GF-D8 (cell line): ENCODE results near the gene MIOS.

Source experiments
- DNase-seq: peaks from one replicate; lab custom pipeline; 2025; lab: John Stamatoyannopoulos, UW

MIOS gene

GRCh38 chr7:7566651-7567611, at the start of gene MIOS:
Gene MIOS (plus strand): TSS chr7:7566884. CDS start chr7:7572476, 5,592 bp downstream.
- DNase-seq, result peak; percentile 50

- no peak for DNase-seq
Observed at GRCh38 chr7:7517754-7518153, 48.9 kb upstream of the MIOS start.

- no peak for DNase-seq
Observed at GRCh38 chr7:7519056-7519455, 47.6 kb upstream of the MIOS start.

- DNase-seq, result no peak
Observed at GRCh38 chr7:7519528-7519927, 47.2 kb upstream of the MIOS start.

- no peak for DNase-seq
Observed at GRCh38 chr7:7521259-7521658, 45.4 kb upstream of the MIOS start.

- DNase-seq, result no peak
Observed at GRCh38 chr7:7522421-7522820, 44.3 kb upstream of the MIOS start.

GRCh38 chr7:7524121-7524520, 42.6 kb upstream of the MIOS start:
- DNase-seq, result no peak

GRCh38 chr7:7526006-7526405, 40.7 kb upstream of the MIOS start:
- no peak for DNase-seq

GRCh38 chr7:7527047-7527446, 39.6 kb upstream of the MIOS start:
- no peak for DNase-seq

GRCh38 chr7:7529328-7529727, 37.4 kb upstream of the MIOS start:
- DNase-seq, result no peak

- DNase-seq, result no peak
Observed at GRCh38 chr7:7533831-7534430, 32.8 kb upstream of the MIOS start.

- DNase-seq, result no peak
Observed at GRCh38 chr7:7535691-7536090, 31.0 kb upstream of the MIOS start, which contains the start of gene COL28A1. Gene COL28A1 (minus strand): TSS chr7:7535873. CDS start chr7:7532875, 2,998 bp downstream.

- no peak for DNase-seq
Observed at GRCh38 chr7:7536396-7537019, 30.2 kb upstream of the MIOS start.

GRCh38 chr7:7537711-7538110, 29.0 kb upstream of the MIOS start:
- no peak for DNase-seq

GRCh38 chr7:7539152-7539551, 27.5 kb upstream of the MIOS start:
- DNase-seq, result no peak

- DNase-seq, result no peak
Observed at GRCh38 chr7:7539711-7540110, 27.0 kb upstream of the MIOS start.

- DNase-seq, result no peak
Observed at GRCh38 chr7:7542251-7542835, 24.3 kb upstream of the MIOS start.

- no peak for DNase-seq
Observed at GRCh38 chr7:7548407-7548806, 18.3 kb upstream of the MIOS start.

GRCh38 chr7:7550663-7551062, 16.0 kb upstream of the MIOS start:
- no peak for DNase-seq

GRCh38 chr7:7552199-7552598, 14.5 kb upstream of the MIOS start:
- no peak for DNase-seq

- DNase-seq, result no peak
Observed at GRCh38 chr7:7553386-7553785, 13.3 kb upstream of the MIOS start.

- no peak for DNase-seq
Observed at GRCh38 chr7:7554021-7554432, 12.7 kb upstream of the MIOS start.
